HUDEP-2 (cell line): ENCODE results near the gene OR2T5.
"Not testable (repeated sequence)": the region's sequence is repeated elsewhere in the genome, so short reads cannot be mapped to it uniquely, and the experiment has no call there.

Experiments
- DNase-seq, 76 experiments: peaks; one replicate each; lab custom pipeline; 2025; ENCODE audit not compliant: unreplicated experiment in 76 of 76; lab: John Stamatoyannopoulos, UW

Gene OR2T5

DNA sequence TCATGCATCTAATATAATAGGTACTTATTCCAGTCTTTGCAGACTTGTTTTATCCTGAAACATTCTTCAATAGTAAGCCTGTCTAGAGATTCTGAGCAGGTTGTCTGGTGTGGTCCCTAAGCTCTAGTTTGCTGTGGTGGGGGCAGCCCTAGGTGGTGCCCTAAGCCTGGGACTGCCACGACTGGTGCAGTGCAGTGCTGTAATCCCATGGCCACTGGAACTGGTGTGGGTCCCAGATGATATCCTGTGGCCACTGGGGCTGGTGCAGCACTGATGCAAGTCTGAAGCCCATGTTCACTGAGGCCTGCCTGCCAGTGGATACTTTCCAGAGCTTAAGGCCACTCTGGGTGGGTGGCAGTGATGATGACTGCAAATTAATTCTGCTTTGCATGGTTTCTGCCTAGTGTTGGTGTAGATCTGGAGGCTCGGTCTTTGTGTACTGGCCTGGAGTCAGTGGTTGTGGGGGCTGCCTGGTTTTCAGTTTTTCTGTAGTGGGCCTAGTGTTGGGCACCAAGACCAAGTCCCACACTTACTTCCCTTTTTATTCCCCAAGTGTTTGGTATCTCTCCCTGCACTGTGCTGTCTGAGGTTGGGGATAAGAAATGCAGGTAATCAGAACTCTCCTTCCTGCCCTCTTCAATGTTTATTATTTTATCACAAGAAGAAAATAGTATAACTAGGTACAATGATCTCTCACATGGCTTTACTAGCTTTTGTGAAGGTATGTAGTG lies 12.1 kb downstream of the OR2T5 start:
- DNase-seq, result not testable (repeated sequence)

DNA sequence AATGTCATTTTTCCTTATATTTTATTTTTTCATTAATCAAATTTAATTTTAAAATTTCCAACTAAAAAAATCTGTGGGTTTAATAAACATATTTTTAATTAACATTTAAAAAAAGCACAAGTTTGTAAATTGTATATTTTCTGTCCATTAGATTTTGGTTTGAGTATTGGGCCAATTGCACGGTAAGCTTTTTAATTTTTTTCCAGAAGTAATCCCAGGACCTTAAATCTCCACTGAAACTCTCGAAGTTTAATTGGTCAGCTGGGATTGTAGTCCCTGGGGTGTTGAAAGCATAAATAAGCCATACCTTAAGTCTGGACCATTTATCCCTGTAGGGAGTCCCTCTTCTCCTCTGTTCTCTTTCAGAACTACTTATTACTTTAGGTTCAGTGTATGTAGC lies 19.4 kb downstream of the OR2T5 start, which contains the start of gene OR2G6:
TSS of gene OR2G6 (plus strand) at position 301 of the 400 bp plus-strand sequence. CDS start 13,574 bp downstream, outside the sequence.
- DNase-seq, result not testable (repeated sequence)

DNA sequence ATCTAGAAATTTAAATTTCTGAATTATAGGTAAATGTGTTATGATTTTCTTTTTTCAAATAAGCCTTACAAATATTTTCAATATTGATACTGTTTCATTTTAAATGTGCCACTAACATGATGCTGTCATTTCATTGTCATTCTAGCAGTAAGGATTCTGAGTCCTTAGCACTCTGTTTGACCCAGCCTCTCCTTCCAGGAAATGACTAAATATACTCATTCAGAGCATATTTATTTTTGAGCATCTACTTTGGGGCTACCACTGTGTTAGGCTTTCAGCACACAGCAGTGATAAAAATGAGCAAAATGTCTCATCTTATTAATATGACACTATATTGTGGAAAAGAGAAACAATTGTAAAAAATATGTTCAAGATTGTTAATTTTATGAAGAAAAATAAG lies 21.8 kb downstream of the OR2T5 start:
- DNase-seq, result not testable (repeated sequence)

GRCh38 chr1:248521856-248522255 lies 33.5 kb downstream of the OR2T5 start:
- DNase-seq, result no peak

DNA sequence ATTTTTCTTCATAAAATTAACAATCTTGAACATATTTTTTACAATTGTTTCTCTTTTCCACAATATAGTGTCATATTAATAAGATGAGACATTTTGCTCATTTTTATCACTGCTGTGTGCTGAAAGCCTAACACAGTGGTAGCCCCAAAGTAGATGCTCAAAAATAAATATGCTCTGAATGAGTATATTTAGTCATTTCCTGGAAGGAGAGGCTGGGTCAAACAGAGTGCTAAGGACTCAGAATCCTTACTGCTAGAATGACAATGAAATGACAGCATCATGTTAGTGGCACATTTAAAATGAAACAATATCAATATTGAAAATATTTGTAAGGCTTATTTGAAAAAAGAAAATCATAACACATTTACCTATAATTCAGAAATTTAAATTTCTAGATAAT lies 49.1 kb downstream of the OR2T5 start:
- DNase-seq, result not testable (repeated sequence)
